Nephron (organoid): ENCODE results near the gene ABCA12.

Experiments
- H3K27ac Mint-ChIP-seq, 3 experiments: 2 replicates each; pipeline ENCODE4 v1.8.0; 2020; ENCODE audit warnings: mixed read lengths in 3 of 3, mild to moderate bottlenecking in 2 of 3, moderate library complexity in 1 of 3
- H3K27me3 Mint-ChIP-seq: 2 replicates; pipeline ENCODE4 v1.8.0; 2021; ENCODE audit warnings: low read depth, mild to moderate bottlenecking, moderate library complexity, mixed read lengths
- H3K36me3 Mint-ChIP-seq: 2 replicates; pipeline ENCODE4 v1.8.0; 2020; ENCODE audit warnings: low read depth, mixed read lengths
- H3K4me1 Mint-ChIP-seq: 2 replicates; pipeline ENCODE4 v1.8.0; 2020; ENCODE audit warnings: mixed read lengths
- H3K4me3 Mint-ChIP-seq, 3 experiments: 2 replicates each; pipeline ENCODE4 v1.8.0; 2020; ENCODE audit warnings: mild to moderate bottlenecking in 3 of 3, mixed read lengths in 3 of 3, moderate library complexity in 2 of 3
- H3K9me3 Mint-ChIP-seq: 2 replicates; pipeline ENCODE4 v1.8.0; 2020; ENCODE audit warnings: mixed read lengths
- CTCF ChIP-seq, 3 experiments: fragments of 200-600 bp; sonication (generic); IDR thresholded peaks; one replicate each; pipeline ENCODE4 v1.5.0; 2021; ENCODE audit warnings: antibody characterized with exemption in 3 of 3; ENCODE audit not compliant: unreplicated experiment in 3 of 3

The ABCA12 gene

GRCh38 chr2:214985619-214986018, 152.8 kb downstream of the ABCA12 start:
- Mint-ChIP-seq H3K4me1 (no peaks in the 10 kb centered on the region), H3K36me3 (no peaks in the 10 kb centered on the region), H3K9me3 (no peaks in the 10 kb centered on the region), H3K4me3 (no peak overlapping the region), H3K27ac (no peak overlapping the region), H3K27me3 (no peaks in the 10 kb centered on the region)
- TF ChIP-seq CTCF (IDR thresholded peaks at IDR 0.05; ENCODE audit: unreplicated experiment in 3 of 3): no peak

- Mint-ChIP-seq H3K27ac (no peak overlapping the region), H3K27me3 (no peaks in the 10 kb centered on the region), H3K4me3 (no peak overlapping the region), H3K36me3 (peaks cover 6% of the 10 kb centered on the region), H3K9me3 (peaks cover 25% of the 10 kb centered on the region), H3K4me1 (no peaks in the 10 kb centered on the region)
- no peak for TF ChIP-seq CTCF (IDR thresholded peaks at IDR 0.05; ENCODE audit: unreplicated experiment in 3 of 3)
These were observed 172.0 kb downstream of the ABCA12 start for GRCh38 chr2:214966420-214966819.

DNA sequence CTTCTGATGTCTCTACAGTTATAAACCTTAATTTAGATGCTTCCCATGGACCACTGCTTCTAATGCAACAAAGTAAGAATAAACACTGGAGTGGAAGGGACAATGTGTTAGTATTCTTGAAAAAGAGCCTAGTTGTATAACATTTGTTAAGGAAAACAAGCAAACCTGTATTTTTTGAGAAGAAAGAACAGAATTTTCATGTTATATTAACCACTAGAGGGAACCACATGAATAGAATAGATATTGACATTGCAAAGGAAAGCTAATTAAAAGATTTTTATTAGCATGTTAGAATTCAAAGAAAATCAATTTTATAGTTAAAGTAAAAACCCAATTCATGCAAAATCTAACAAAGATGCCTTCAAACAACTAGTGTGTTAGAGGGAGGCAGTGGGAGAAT, 177.7 kb downstream of the ABCA12 start:
- H3K4me1 Mint-ChIP-seq: no peaks in the 10 kb centered on the region

GRCh38 chr2:214946949-214947348, 191.5 kb downstream of the ABCA12 start:
- Mint-ChIP-seq H3K4me3 (no peak overlapping the region), H3K9me3 (no peaks in the 10 kb centered on the region), H3K27ac (no peak overlapping the region), H3K27me3 (no peaks in the 10 kb centered on the region), H3K36me3 (no peaks in the 10 kb centered on the region), H3K4me1 (no peaks in the 10 kb centered on the region)
- TF ChIP-seq CTCF (IDR thresholded peaks at IDR 0.05; ENCODE audit: unreplicated experiment in 3 of 3): no peak

More for the DNA sequence above, 177.7 kb downstream of the ABCA12 start:
- Mint-ChIP-seq H3K9me3 (peaks cover 25% of the 10 kb centered on the region), H3K36me3 (peaks cover 6% of the 10 kb centered on the region), H3K27me3 (no peaks in the 10 kb centered on the region), H3K4me3 (no peak overlapping the region), H3K27ac (no peak overlapping the region)
- TF ChIP-seq CTCF (IDR thresholded peaks at IDR 0.05; ENCODE audit: unreplicated experiment in 3 of 3): peak in 2 of 3 experiments; percentile 13 to 48

DNA sequence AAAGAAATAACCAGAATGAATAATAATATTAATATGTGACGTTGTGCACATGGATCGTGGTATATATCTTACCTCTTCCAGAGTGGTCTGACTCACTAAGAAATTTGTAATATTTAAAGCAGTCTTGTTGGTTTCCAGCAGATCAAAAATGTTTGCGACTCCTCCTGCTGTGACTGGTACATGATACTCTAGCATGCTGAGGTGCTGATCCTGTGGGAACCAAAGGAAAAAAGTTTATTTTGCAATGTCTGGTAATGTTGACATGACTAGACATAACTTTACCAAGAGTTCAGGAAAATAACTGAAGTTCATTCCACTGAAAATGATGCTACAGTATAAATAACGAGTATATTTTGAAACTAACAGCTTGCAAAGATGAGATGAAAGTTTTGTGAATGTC, 204.4 kb downstream of the ABCA12 start:
- H3K27me3 Mint-ChIP-seq: no peaks in the 10 kb centered on the region
- no peaks in the 10 kb centered on the region for H3K36me3 Mint-ChIP-seq
- H3K9me3 Mint-ChIP-seq: no peaks in the 10 kb centered on the region
- H3K4me3 Mint-ChIP-seq: no peak overlapping the region
- no peak overlapping the region for H3K27ac Mint-ChIP-seq
- no peak for TF ChIP-seq CTCF (IDR thresholded peaks at IDR 0.05; ENCODE audit: unreplicated experiment in 3 of 3)
- no peaks in the 10 kb centered on the region for H3K4me1 Mint-ChIP-seq

DNA sequence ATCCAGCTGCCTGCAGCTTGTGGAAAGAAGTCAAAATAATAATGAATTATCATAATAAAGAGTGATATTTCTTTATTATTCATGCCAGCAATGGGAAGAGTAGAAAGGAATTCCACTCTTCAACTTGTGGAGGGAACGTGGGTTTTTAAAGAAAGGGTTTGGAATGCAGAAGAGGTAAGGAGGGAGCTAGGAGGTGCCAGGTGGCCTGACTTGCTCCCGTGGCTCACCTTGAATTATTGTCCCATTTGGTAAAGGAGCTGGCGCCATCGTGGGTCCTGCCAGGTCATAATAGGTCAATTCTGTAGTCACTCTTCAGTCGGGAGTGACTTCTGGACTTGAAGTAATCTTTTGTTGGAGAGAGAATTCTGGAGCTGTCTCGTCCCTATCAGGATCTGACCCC, 233.8 kb downstream of the ABCA12 start:
- H3K27ac Mint-ChIP-seq: no peak overlapping the region
- TF ChIP-seq CTCF (IDR thresholded peaks at IDR 0.05; ENCODE audit: unreplicated experiment in 3 of 3): no peak
- no peaks in the 10 kb centered on the region for H3K4me1 Mint-ChIP-seq
- H3K9me3 Mint-ChIP-seq: no peaks in the 10 kb centered on the region
- H3K4me3 Mint-ChIP-seq: no peak overlapping the region
- no peaks in the 10 kb centered on the region for H3K36me3 Mint-ChIP-seq
- no peaks in the 10 kb centered on the region for H3K27me3 Mint-ChIP-seq
